OCI-LY1 (cell line): Measurements from ENCODE around the gene MCC.

ENCODE experiments used
- EZH2 ChIP-seq: fragments of 200-600 bp; sonication (generic), shearing (Covaris generic); IDR thresholded peaks from 2 replicates; pipeline ENCODE4 v1.8.0; 2017; ENCODE audit warnings: borderline replicate concordance, mixed run types, mild to moderate bottlenecking, antibody characterized with exemption, low read length, moderate library complexity, mixed read lengths
- TF ChIP-seq, protein P1 (sequence below): fragments of 200-600 bp; sonication (generic), shearing (Covaris generic); IDR thresholded peaks from 2 replicates; pipeline ENCODE4 v1.5.1; 2017; ENCODE audit warnings: mild to moderate bottlenecking, antibody characterized with exemption, low read length, moderate library complexity, mixed read lengths

DNA sequence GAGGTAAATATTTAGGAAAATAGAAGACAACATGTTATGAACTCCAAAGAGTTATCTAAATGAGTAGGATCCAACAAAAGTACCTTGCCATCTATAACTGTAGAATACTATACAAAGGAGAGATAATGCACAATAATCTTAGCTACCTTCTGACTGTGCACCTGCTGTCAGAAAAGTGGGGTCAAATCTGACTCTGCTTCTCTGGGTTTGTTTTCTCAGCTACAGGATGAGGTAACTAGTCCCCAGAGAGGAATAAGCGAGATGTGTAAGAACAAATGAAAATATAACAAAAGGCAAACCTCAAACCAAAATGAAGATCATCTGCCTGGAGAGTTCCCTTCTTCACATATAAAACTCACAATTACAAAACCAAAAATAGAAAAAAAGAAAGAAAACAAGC lies 306.8 kb downstream of the MCC start:
- TF ChIP-seq, protein P1, sequence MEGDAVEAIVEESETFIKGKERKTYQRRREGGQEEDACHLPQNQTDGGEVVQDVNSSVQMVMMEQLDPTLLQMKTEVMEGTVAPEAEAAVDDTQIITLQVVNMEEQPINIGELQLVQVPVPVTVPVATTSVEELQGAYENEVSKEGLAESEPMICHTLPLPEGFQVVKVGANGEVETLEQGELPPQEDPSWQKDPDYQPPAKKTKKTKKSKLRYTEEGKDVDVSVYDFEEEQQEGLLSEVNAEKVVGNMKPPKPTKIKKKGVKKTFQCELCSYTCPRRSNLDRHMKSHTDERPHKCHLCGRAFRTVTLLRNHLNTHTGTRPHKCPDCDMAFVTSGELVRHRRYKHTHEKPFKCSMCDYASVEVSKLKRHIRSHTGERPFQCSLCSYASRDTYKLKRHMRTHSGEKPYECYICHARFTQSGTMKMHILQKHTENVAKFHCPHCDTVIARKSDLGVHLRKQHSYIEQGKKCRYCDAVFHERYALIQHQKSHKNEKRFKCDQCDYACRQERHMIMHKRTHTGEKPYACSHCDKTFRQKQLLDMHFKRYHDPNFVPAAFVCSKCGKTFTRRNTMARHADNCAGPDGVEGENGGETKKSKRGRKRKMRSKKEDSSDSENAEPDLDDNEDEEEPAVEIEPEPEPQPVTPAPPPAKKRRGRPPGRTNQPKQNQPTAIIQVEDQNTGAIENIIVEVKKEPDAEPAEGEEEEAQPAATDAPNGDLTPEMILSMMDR = no peak
- TF ChIP-seq EZH2 = no peak
